Sigmoid colon (tissue), 4 donors: ENCODE results near the gene AVPR1B.

Experiments
- CTCF ChIP-seq, 4 experiments: fragments of 450-650 bp in 3 of 4; fragments of 200-600 bp in 1 of 4; IDR thresholded peaks; one replicate each; pipeline ENCODE4 v1.5.1; 2016 to 2019; ENCODE audit warnings: antibody characterized with exemption in 4 of 4, mild to moderate bottlenecking in 3 of 4, moderate library complexity in 2 of 4
- EP300 ChIP-seq, 4 donors: sonication (generic); formaldehyde crosslinking; IDR thresholded peaks; one replicate each; pipeline ENCODE4 v1.6.1; 2017; ENCODE audit warnings: antibody characterized with exemption in 4 of 4
- POLR2A ChIP-seq, 2 donors: fragments of 450-650 bp; IDR thresholded peaks; one replicate each; pipeline ENCODE4 v1.6.1; 2016; ENCODE audit warnings: antibody characterized with exemption in 2 of 2, mild to moderate bottlenecking in 2 of 2, moderate library complexity in 2 of 2

- TF ChIP-seq POLR2A (IDR thresholded peaks at IDR 0.05) (no peak), EP300 (IDR thresholded peaks at IDR 0.05) (no peak), CTCF (IDR thresholded peaks at IDR 0.05) (no peak)
Measured at GRCh38 chr1:206115791-206116190, 1.4 kb downstream of the AVPR1B start.
